Fibroblast of mammary gland (primary cell): Measurements from ENCODE around the gene FAAH.

Source experiments
- DNase-seq: peaks from one replicate; pipeline ENCODE4 v3.0.0-alpha.2; 2010; ENCODE audit warnings: low read depth
- H3K4me3 ChIP-seq: 2 replicates; pipeline ENCODE4 v1.5.1; 2011; ENCODE audit warnings: low read depth, mild to moderate bottlenecking, low read length, moderate library complexity; ENCODE audit not compliant: control insufficient read depth
- CTCF ChIP-seq: conservative IDR thresholded peaks from 2 replicates; pipeline ENCODE4 v1.5.1; 2011; ENCODE audit warnings: low read depth, low read length, inconsistent platforms; ENCODE audit not compliant: control insufficient read depth, insufficient read depth

The FAAH gene

GRCh38 chr1:46411010-46411405 is 16.9 kb downstream of the FAAH start:
- H3K4me3 ChIP-seq = no peak overlapping the region
- TF ChIP-seq CTCF = no peak

GRCh38 chr1:46411601-46412341 is 17.7 kb downstream of the FAAH start:
- DNase-seq = no peak
- H3K4me3 ChIP-seq = no peak overlapping the region
- TF ChIP-seq CTCF = peak; percentile 28

More at GRCh38 chr1:46411010-46411405, 16.9 kb downstream of the FAAH start:
- no peak for DNase-seq

GRCh38 chr1:46412893-46413595 is 18.9 kb downstream of the FAAH start:
- H3K4me3 ChIP-seq = no peak overlapping the region
- TF ChIP-seq CTCF = no peak
- DNase-seq = no peak

GRCh38 chr1:46413596-46413985 is 19.5 kb downstream of the FAAH start:
- peak; percentile 24 for TF ChIP-seq CTCF
- DNase-seq = no peak
- no peak overlapping the region for H3K4me3 ChIP-seq

- DNase-seq = no peak
- TF ChIP-seq CTCF = no peak
- no peak overlapping the region for H3K4me3 ChIP-seq
Observed at GRCh38 chr1:46415514-46415913, 21.4 kb downstream of the FAAH start.

GRCh38 chr1:46418976-46419375 is 24.9 kb downstream of the FAAH start:
- DNase-seq = no peak
- no peak for TF ChIP-seq CTCF
- H3K4me3 ChIP-seq = no peak overlapping the region

GRCh38 chr1:46420533-46420915 is 26.4 kb downstream of the FAAH start:
- no peak for DNase-seq
- no peak for TF ChIP-seq CTCF
- no peak overlapping the region for H3K4me3 ChIP-seq
